Measurements from ENCODE around the gene ZBTB18. TPM values are rescaled to one million over a fixed set of nuclear protein-coding genes. Genes with fewer than 3 reads are reported as not detected.

ZBTB18 gene
- total RNA-seq, 2 donors from 2014 or later, result 8.9 to 9.2 TPM

GRCh38 chr1:244010191-244010590, 40.9 kb upstream of the ZBTB18 start:
- ATAC-seq (ENCODE audit: insufficient number of reproducible peaks, low FRiP score, low read depth) (no peak), DNase-seq (ENCODE audit: low spot score) (no peak)
- peaks cover 0 to 3% of the 10 kb centered on the region in 2 donors for H3K4me1 ChIP-seq (ENCODE audit: control insufficient read depth in 1 of 2, low read depth in 2 of 2)
- H3K27me3 ChIP-seq (replicated peaks; ENCODE audit: insufficient read depth), result no peaks in the 10 kb centered on the region
- H3K4me3 ChIP-seq, result no peak overlapping the region
- H3K36me3 ChIP-seq, result no peaks in the 10 kb centered on the region
- H3K9me3 ChIP-seq, result no peaks in the 10 kb centered on the region
- H3K27ac ChIP-seq, result no peak overlapping the region
- TF ChIP-seq CTCF (IDR thresholded peaks at IDR 0.05), result no peak

- Histone ChIP-seq H3K27me3 (replicated peaks; ENCODE audit: insufficient read depth) (no peaks in the 10 kb centered on the region), H3K4me3 (no peak overlapping the region), H3K4me1 (ENCODE audit: control insufficient read depth in 1 of 2, low read depth in 2 of 2) (peaks cover 0 to 3% of the 10 kb centered on the region in 2 donors), H3K27ac (no peak overlapping the region), H3K9me3 (no peaks in the 10 kb centered on the region), H3K36me3 (no peaks in the 10 kb centered on the region)
- DNase-seq (ENCODE audit: low spot score) (no peak), ATAC-seq (ENCODE audit: insufficient number of reproducible peaks, low FRiP score, low read depth) (no peak)
- TF ChIP-seq CTCF (IDR thresholded peaks at IDR 0.05), result no peak
These were observed 40.4 kb upstream of the ZBTB18 start for GRCh38 chr1:244010703-244011123.

DNA sequence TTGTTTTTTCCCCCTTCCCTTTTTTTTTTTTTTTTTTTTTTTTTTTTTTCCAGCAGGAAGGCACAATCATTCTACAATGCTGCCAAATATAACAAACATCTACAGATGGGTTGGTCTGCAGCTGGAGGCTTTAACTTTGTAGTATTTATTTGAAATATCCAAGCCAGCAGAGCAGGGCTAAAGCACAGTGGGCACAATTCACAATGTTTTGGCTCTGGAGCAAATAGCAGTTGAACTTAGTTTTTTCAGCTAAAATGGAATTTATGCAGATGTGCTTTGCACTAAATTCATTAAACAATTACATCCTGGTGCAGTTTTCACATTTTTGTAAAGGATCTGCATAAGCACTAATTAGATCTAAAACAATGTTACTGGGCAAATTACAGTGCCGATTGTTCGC, 39.8 kb upstream of the ZBTB18 start:
- DNase-seq (ENCODE audit: low spot score), result no peak
- no peaks in the 10 kb centered on the region for H3K27me3 ChIP-seq (replicated peaks; ENCODE audit: insufficient read depth)
- H3K9me3 ChIP-seq, result no peaks in the 10 kb centered on the region
- H3K36me3 ChIP-seq, result no peaks in the 10 kb centered on the region
- H3K4me3 ChIP-seq, result no peak overlapping the region
- H3K27ac ChIP-seq, result no peak overlapping the region
- ATAC-seq (ENCODE audit: insufficient number of reproducible peaks, low FRiP score, low read depth), result no peak
- peaks cover 0 to 3% of the 10 kb centered on the region in 2 donors for H3K4me1 ChIP-seq (ENCODE audit: control insufficient read depth in 1 of 2, low read depth in 2 of 2)
- TF ChIP-seq CTCF (IDR thresholded peaks at IDR 0.05), result no peak

DNA sequence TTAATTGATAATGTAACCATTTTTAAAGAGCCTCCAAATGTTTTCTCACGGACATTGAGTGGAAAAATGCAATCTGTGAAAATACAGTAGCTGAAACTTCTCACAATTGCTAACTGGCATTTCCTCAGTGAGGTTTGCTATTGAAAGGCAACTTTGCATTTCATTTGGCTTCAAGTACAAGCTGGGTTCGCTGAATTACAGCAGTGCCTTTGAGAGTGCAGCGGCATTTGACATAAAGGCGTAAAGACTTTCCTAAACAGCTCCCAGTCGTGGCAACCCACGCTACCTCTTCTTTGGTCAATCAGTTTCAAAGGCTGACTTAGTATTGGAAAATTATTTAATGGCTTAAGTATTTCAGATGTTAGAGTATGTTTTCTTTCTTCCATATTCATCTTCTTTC, 39.3 kb upstream of the ZBTB18 start:
- no peak for DNase-seq (ENCODE audit: low spot score)

GRCh38 chr1:244012202-244012601, 38.9 kb upstream of the ZBTB18 start:
- Histone ChIP-seq H3K9me3 (no peaks in the 10 kb centered on the region), H3K4me3 (no peak overlapping the region), H3K27ac (no peak overlapping the region), H3K27me3 (replicated peaks; ENCODE audit: insufficient read depth) (no peaks in the 10 kb centered on the region), H3K4me1 (ENCODE audit: control insufficient read depth in 1 of 2, low read depth in 2 of 2) (peaks cover 0 to 3% of the 10 kb centered on the region in 2 donors), H3K36me3 (no peaks in the 10 kb centered on the region)
- no peak for DNase-seq (ENCODE audit: low spot score)
- no peak for ATAC-seq (ENCODE audit: insufficient number of reproducible peaks, low FRiP score, low read depth)
- no peak for TF ChIP-seq CTCF (IDR thresholded peaks at IDR 0.05)

More for the DNA sequence above, 39.3 kb upstream of the ZBTB18 start:
- Histone ChIP-seq H3K36me3 (no peaks in the 10 kb centered on the region), H3K9me3 (no peaks in the 10 kb centered on the region), H3K27me3 (replicated peaks; ENCODE audit: insufficient read depth) (no peaks in the 10 kb centered on the region), H3K4me3 (no peak overlapping the region), H3K27ac (no peak overlapping the region), H3K4me1 (ENCODE audit: control insufficient read depth in 1 of 2, low read depth in 2 of 2) (peaks cover 0 to 3% of the 10 kb centered on the region in 2 donors)
- TF ChIP-seq CTCF (IDR thresholded peaks at IDR 0.05), result no peak
- ATAC-seq (ENCODE audit: insufficient number of reproducible peaks, low FRiP score, low read depth), result no peak

All from thoracic aorta (tissue), 2 donors.